ENCODE results near the gene ZNF625.

The ZNF625 gene

GRCh38 chr19:12139885-12140544, 16.5 kb downstream of the ZNF625 start, which contains the start of gene ZNF20:
TSS of gene ZNF20 (minus strand) at chr19:12140350. CDS start at chr19:12140182, 168 bp downstream.
- TF ChIP-seq PAX5 (IDR thresholded peaks at IDR 0.05; ENCODE audit: insufficient read depth, low read length, severe bottlenecking) (no peak), TAF1 (IDR thresholded peaks at IDR 0.05; ENCODE audit: low read depth, low read length) (no peak), POU2F2 (IDR thresholded peaks at IDR 0.05; ENCODE audit: low read depth, low read length) (0 out of 2 replicates have a peak, but pooled peaks have one; percentile 12), POLR2AphosphoS5 (IDR thresholded peaks at IDR 0.05; ENCODE audit: low read depth, low read length) (0 out of 2 replicates have a peak, but pooled peaks have one; percentile 41), SPI1 (IDR thresholded peaks at IDR 0.05; ENCODE audit: low read depth, low read length) (no peak), POLR2A (IDR thresholded peaks at IDR 0.05; ENCODE audit: low read depth, low read length) (0 out of 2 replicates have a peak, but pooled peaks have one; percentile 34)
- FAIRE-seq (peak; percentile 84), DNase-seq (ENCODE audit: insufficient read length, low spot score) (peak; percentile 87)

DNA sequence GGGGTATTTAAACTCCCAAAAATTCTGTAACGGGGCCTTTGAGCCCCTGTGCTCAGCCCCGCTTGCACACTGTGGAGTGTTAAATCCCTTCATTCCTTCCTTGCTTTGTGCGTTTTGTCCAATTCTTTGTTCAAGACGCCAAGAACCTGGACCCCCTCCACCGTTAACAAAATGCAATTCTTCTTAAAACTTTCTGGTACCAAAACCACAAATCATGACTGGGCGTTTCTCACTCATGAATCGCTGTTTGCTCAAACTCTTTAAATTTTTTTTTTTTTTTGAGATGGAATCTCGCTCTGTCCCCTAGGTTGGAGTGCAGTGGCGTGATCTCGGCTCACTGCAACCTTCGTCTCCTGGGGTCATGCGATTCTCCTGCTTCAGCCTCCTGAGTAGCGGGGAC, 17.3 kb downstream of the ZNF625 start:
- FAIRE-seq (no peak), DNase-seq (ENCODE audit: insufficient read length, low spot score) (no peak)
- TF ChIP-seq SPI1 (IDR thresholded peaks at IDR 0.05; ENCODE audit: low read depth, low read length) (no peak), POU2F2 (IDR thresholded peaks at IDR 0.05; ENCODE audit: low read depth, low read length) (no peak), PAX5 (IDR thresholded peaks at IDR 0.05; ENCODE audit: insufficient read depth, low read length, severe bottlenecking) (no peak), POLR2AphosphoS5 (IDR thresholded peaks at IDR 0.05; ENCODE audit: low read depth, low read length) (no peak), TAF1 (IDR thresholded peaks at IDR 0.05; ENCODE audit: low read depth, low read length) (no peak), POLR2A (IDR thresholded peaks at IDR 0.05; ENCODE audit: low read depth, low read length) (no peak)

- no peak for DNase-seq (ENCODE audit: insufficient read length, low spot score)
- FAIRE-seq, result peak; percentile 72
Observed at GRCh38 chr19:12137221-12137940, 19.2 kb downstream of the ZNF625 start.

DNA sequence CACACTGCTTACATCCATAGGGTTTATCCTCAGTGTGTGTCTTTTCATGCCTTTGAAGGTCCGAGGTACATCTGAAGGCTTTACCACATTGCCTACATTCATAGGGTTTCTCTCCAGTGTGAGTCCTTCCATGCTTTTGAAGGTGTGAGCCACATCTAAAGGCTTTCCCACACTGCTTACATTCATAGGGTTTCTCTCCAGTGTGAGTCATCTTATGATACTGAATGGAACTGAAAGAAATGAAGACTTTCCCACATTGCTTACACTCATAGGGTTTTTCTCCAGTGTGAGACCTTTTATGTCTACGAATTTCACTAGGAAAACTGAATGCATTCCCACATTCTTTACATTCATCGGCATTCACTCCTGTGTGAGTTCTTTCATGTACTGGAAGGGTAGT, 23.5 kb downstream of the ZNF625 start:
- DNase-seq (ENCODE audit: insufficient read length, low spot score), result no peak
- TF ChIP-seq SPI1 (IDR thresholded peaks at IDR 0.05; ENCODE audit: low read depth, low read length) (no peak), POLR2A (IDR thresholded peaks at IDR 0.05; ENCODE audit: low read depth, low read length) (no peak), TAF1 (IDR thresholded peaks at IDR 0.05; ENCODE audit: low read depth, low read length) (no peak), POU2F2 (IDR thresholded peaks at IDR 0.05; ENCODE audit: low read depth, low read length) (no peak), POLR2AphosphoS5 (IDR thresholded peaks at IDR 0.05; ENCODE audit: low read depth, low read length) (no peak), PAX5 (IDR thresholded peaks at IDR 0.05; ENCODE audit: insufficient read depth, low read length, severe bottlenecking) (no peak)
- FAIRE-seq, result no peak

More at GRCh38 chr19:12137221-12137940, 19.2 kb downstream of the ZNF625 start:
- no peak for TF ChIP-seq POLR2AphosphoS5 (IDR thresholded peaks at IDR 0.05; ENCODE audit: low read depth, low read length)
- no peak for TF ChIP-seq TAF1 (IDR thresholded peaks at IDR 0.05; ENCODE audit: low read depth, low read length)
- TF ChIP-seq PAX5 (IDR thresholded peaks at IDR 0.05; ENCODE audit: insufficient read depth, low read length, severe bottlenecking), result no peak

GRCh38 chr19:12126707-12127106, 29.8 kb downstream of the ZNF625 start:
- DNase-seq (ENCODE audit: insufficient read length, low spot score) (no peak), FAIRE-seq (no peak)
- TF ChIP-seq TAF1 (IDR thresholded peaks at IDR 0.05; ENCODE audit: low read depth, low read length) (no peak), PAX5 (IDR thresholded peaks at IDR 0.05; ENCODE audit: insufficient read depth, low read length, severe bottlenecking) (no peak)

GRCh38 chr19:12117201-12117970, 39.1 kb downstream of the ZNF625 start:
- FAIRE-seq (no peak), DNase-seq (ENCODE audit: insufficient read length, low spot score) (no peak)
- TF ChIP-seq POU2F2 (IDR thresholded peaks at IDR 0.05; ENCODE audit: low read depth, low read length), result no peak
- TF ChIP-seq SPI1 (IDR thresholded peaks at IDR 0.05; ENCODE audit: low read depth, low read length), result no peak
- no peak for TF ChIP-seq PAX5 (IDR thresholded peaks at IDR 0.05; ENCODE audit: insufficient read depth, low read length, severe bottlenecking)
- TF ChIP-seq POLR2A (IDR thresholded peaks at IDR 0.05; ENCODE audit: low read depth, low read length), result no peak

DNA sequence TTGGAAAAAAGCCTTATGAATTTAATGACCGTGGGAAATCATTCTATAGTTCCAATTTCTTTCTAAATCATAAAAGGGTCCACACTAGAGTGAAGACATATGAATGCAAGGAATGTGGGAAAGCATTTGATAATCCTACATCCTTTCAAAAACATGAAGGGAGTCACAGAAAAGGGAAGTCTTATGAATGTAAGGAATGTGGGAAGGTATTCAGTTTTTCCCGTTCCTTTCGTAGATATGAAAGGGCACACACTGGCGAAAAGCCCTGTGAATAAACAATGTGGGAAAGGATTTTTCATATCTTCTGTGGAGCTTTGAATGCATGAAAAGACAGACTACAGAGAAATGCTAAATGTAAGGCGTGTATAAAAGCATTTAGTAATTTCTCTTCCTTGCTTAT, 43.4 kb downstream of the ZNF625 start:
- TF ChIP-seq SPI1 (IDR thresholded peaks at IDR 0.05; ENCODE audit: low read depth, low read length) (no peak), PAX5 (IDR thresholded peaks at IDR 0.05; ENCODE audit: insufficient read depth, low read length, severe bottlenecking) (no peak), POLR2A (IDR thresholded peaks at IDR 0.05; ENCODE audit: low read depth, low read length) (no peak), TAF1 (IDR thresholded peaks at IDR 0.05; ENCODE audit: low read depth, low read length) (no peak), POU2F2 (IDR thresholded peaks at IDR 0.05; ENCODE audit: low read depth, low read length) (no peak), POLR2AphosphoS5 (IDR thresholded peaks at IDR 0.05; ENCODE audit: low read depth, low read length) (no peak)
- no peak for DNase-seq (ENCODE audit: insufficient read length, low spot score)
- no peak for FAIRE-seq

DNA sequence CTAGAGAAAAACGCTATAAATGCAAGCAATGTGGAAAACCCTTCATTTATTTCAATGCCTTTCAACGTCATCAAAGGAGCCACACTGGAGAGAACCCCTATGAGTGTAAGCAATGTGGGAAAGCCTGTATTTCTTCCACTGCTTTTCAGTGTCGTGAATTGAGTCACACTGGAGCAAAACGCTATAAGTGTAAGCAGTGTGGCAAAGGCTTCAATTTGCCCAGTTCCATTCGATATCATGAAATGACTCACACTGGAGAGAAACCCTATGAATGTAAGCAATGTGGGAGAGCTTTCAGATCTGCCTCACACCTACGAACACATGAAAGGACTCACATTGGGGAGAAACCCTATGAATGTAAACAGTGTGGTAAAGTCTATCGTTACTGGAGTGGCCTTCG, 43.8 kb downstream of the ZNF625 start:
- TF ChIP-seq POLR2AphosphoS5 (IDR thresholded peaks at IDR 0.05; ENCODE audit: low read depth, low read length) (no peak), PAX5 (IDR thresholded peaks at IDR 0.05; ENCODE audit: insufficient read depth, low read length, severe bottlenecking) (no peak), POU2F2 (IDR thresholded peaks at IDR 0.05; ENCODE audit: low read depth, low read length) (no peak), SPI1 (IDR thresholded peaks at IDR 0.05; ENCODE audit: low read depth, low read length) (no peak), POLR2A (IDR thresholded peaks at IDR 0.05; ENCODE audit: low read depth, low read length) (no peak), TAF1 (IDR thresholded peaks at IDR 0.05; ENCODE audit: low read depth, low read length) (no peak)
- no peak for DNase-seq (ENCODE audit: insufficient read length, low spot score)
- no peak for FAIRE-seq

- TF ChIP-seq POLR2A (IDR thresholded peaks at IDR 0.05; ENCODE audit: low read depth, low read length) (no peak), POU2F2 (IDR thresholded peaks at IDR 0.05; ENCODE audit: low read depth, low read length) (no peak), SPI1 (IDR thresholded peaks at IDR 0.05; ENCODE audit: low read depth, low read length) (no peak), TAF1 (IDR thresholded peaks at IDR 0.05; ENCODE audit: low read depth, low read length) (no peak), PAX5 (IDR thresholded peaks at IDR 0.05; ENCODE audit: insufficient read depth, low read length, severe bottlenecking) (no peak), POLR2AphosphoS5 (IDR thresholded peaks at IDR 0.05; ENCODE audit: low read depth, low read length) (no peak)
- FAIRE-seq (no peak), DNase-seq (ENCODE audit: insufficient read length, low spot score) (no peak)
Observed at GRCh38 chr19:12111943-12112637, 44.4 kb downstream of the ZNF625 start.
